COLO668 (cell line): ENCODE data around the gene MRPL48.
A peak's percentile ranks its signal among the peaks of the same experiment; 100 is the strongest.
"Not testable (repeated sequence)": the region's sequence is repeated elsewhere in the genome, so short reads cannot be mapped to it uniquely, and the experiment has no call there.

Source experiments
- DNase-seq: peaks from one replicate; lab custom pipeline; 2025; ENCODE audit not compliant: unreplicated experiment; lab: John Stamatoyannopoulos, UW

Gene MRPL48

GRCh38 chr11:73779084-73779902 is 8.4 kb upstream of the MRPL48 start:
- peak; percentile 96 for DNase-seq

- no peak for DNase-seq
These were observed 6.4 kb upstream of the MRPL48 start for GRCh38 chr11:73781303-73781702.

GRCh38 chr11:73783483-73784020 is 4.1 kb upstream of the MRPL48 start:
- no peak for DNase-seq

- DNase-seq, result no peak
These were observed 3.5 kb upstream of the MRPL48 start for GRCh38 chr11:73784080-73784634.

- no peak for DNase-seq
These were observed 2.9 kb upstream of the MRPL48 start for GRCh38 chr11:73784734-73785133.

GRCh38 chr11:73785467-73785866 is 2.2 kb upstream of the MRPL48 start:
- DNase-seq, result not testable (repeated sequence)

- DNase-seq, result no peak
These were observed 527 bp upstream of the MRPL48 start for GRCh38 chr11:73787051-73787642.

GRCh38 chr11:73789279-73789670 is 1.6 kb downstream of the MRPL48 start:
- DNase-seq, result no peak

GRCh38 chr11:73792584-73792983 is 4.9 kb downstream of the MRPL48 start:
- no peak for DNase-seq

- DNase-seq, result no peak
These were observed 8.4 kb downstream of the MRPL48 start for GRCh38 chr11:73795925-73796632.

GRCh38 chr11:73797457-73797856 is 9.8 kb downstream of the MRPL48 start:
- no peak for DNase-seq

GRCh38 chr11:73800276-73800806 is 12.7 kb downstream of the MRPL48 start:
- DNase-seq, result no peak

- no peak for DNase-seq
These were observed 13.5 kb downstream of the MRPL48 start for GRCh38 chr11:73801136-73801535.

- DNase-seq, result no peak
These were observed 17.0 kb downstream of the MRPL48 start for GRCh38 chr11:73804712-73805111.

- no peak for DNase-seq
These were observed 20.4 kb downstream of the MRPL48 start for GRCh38 chr11:73808052-73808451.

- no peak for DNase-seq
These were observed 23.0 kb downstream of the MRPL48 start for GRCh38 chr11:73810637-73811036.

GRCh38 chr11:73812234-73812633 is 24.6 kb downstream of the MRPL48 start:
- no peak for DNase-seq

GRCh38 chr11:73814812-73815211 is 27.1 kb downstream of the MRPL48 start:
- DNase-seq, result no peak

- no peak for DNase-seq
These were observed 31.2 kb downstream of the MRPL48 start for GRCh38 chr11:73818846-73819245.

- DNase-seq, result no peak
These were observed 42.6 kb downstream of the MRPL48 start for GRCh38 chr11:73830261-73830660.

- no peak for DNase-seq
These were observed 45.4 kb downstream of the MRPL48 start for GRCh38 chr11:73833067-73833466.
